CD4-positive, alpha-beta T cell (primary cell): ENCODE measurements around the gene ST6GAL2. TPM values are rescaled to one million over a fixed set of nuclear protein-coding genes. Genes with fewer than 3 reads are reported as not detected.

Experiments used
- ATAC-seq: fragments of 200-7000 bp; cut with Tn5 transposase; one replicate; pipeline ENCODE4 v1.10.0; 2022; ENCODE audit warnings: mild to moderate bottlenecking; ENCODE audit not compliant: poor library complexity
- CTCF ChIA-PET: fragments of 350-600 bp; sonication (Branson Sonifier 250); formaldehyde crosslinking; loops from one replicate; lab custom pipeline; 2021; ENCODE audit warnings: antibody characterized with exemption, inconsistent platforms; lab: Charles Lee
- POLR2A ChIA-PET: fragments of 350-600 bp; sonication (Branson Sonifier 250); formaldehyde crosslinking; loops from one replicate; lab custom pipeline; 2021; ENCODE audit warnings: antibody characterized with exemption, inconsistent platforms; lab: Charles Lee
- DNase-seq, 14 experiments: peaks; one replicate each; pipeline ENCODE4 v3.0.0-alpha.2; 2013 to 2020; ENCODE audit warnings: mixed read lengths in 2 of 14
- H3K27ac ChIP-seq, 2 donors: one replicate each; pipeline versions ENCODE4 v1.5.1 to v1.7.0; 2013; ENCODE audit warnings: low read length in 2 of 2, low read depth in 1 of 2, mild to moderate bottlenecking in 1 of 2
- H3K27me3 ChIP-seq, 2 experiments: 1 replicate in 1 of 2; 2 replicates in 1 of 2; pipeline versions ENCODE4 v1.6.1 to v1.7.0; 2013; ENCODE audit warnings: low read length in 2 of 2, control low read depth in 1 of 2, mild to moderate bottlenecking in 1 of 2, moderate library complexity in 1 of 2; ENCODE audit not compliant: insufficient read depth in 2 of 2, control insufficient read depth in 1 of 2
- H3K36me3 ChIP-seq: one replicate; pipeline ENCODE4 v1.6.1; 2013; ENCODE audit warnings: low read length, control low read depth; ENCODE audit not compliant: insufficient read depth
- H3K4me1 ChIP-seq: one replicate; pipeline ENCODE4 v1.6.1; 2013; ENCODE audit warnings: low read length, control low read depth; ENCODE audit not compliant: insufficient read depth
- H3K4me3 ChIP-seq: one replicate; pipeline ENCODE4 v1.5.1; 2013; ENCODE audit warnings: mild to moderate bottlenecking, low read length, moderate library complexity
- H3K9me3 ChIP-seq, 2 experiments: 1 replicate in 1 of 2; 2 replicates in 1 of 2; pipeline versions ENCODE4 v1.6.1 to v1.7.0; 2013; ENCODE audit warnings: low read length in 2 of 2, mild to moderate bottlenecking in 2 of 2, control low read depth in 1 of 2, moderate library complexity in 1 of 2; ENCODE audit not compliant: control insufficient read depth in 1 of 2, insufficient read depth in 1 of 2
- H3K27ac Mint-ChIP-seq: one replicate; pipeline ENCODE4 v1.8.0; 2020; ENCODE audit warnings: mixed read lengths
- H3K27me3 Mint-ChIP-seq: one replicate; pipeline ENCODE4 v1.8.0; 2021; ENCODE audit warnings: mixed read lengths
- H3K36me3 Mint-ChIP-seq: one replicate; pipeline ENCODE4 v1.8.0; 2021; ENCODE audit warnings: low read depth, mixed read lengths
- H3K4me1 Mint-ChIP-seq: one replicate; pipeline ENCODE4 v1.8.0; 2021; ENCODE audit warnings: low read depth, mixed read lengths
- H3K4me3 Mint-ChIP-seq: one replicate; pipeline ENCODE4 v1.8.0; 2020; ENCODE audit warnings: mild to moderate bottlenecking, mixed read lengths
- H3K9me3 Mint-ChIP-seq: one replicate; pipeline ENCODE4 v1.8.0; 2020; ENCODE audit warnings: mixed read lengths
- CTCF ChIP-seq: fragments of 200-600 bp; IDR thresholded peaks from one replicate; pipeline ENCODE4 v1.8.0; 2022; ENCODE audit warnings: antibody characterized with exemption, mild to moderate bottlenecking
- intact Hi-C, 2 experiments: fragments of 100-400 bp; cut with DNase I in 1 of 2; cut with micrococcal nuclease in 1 of 2; formaldehyde crosslinking; loops; one replicate each; pipeline versions ENCODE4 v1.15.1 to v1.9.0; 2023 to 2025; cut with DNase I, micrococcal nuclease
- total RNA-seq, 174 experiments: library from RNA in 2 of 174; stranded (reverse) in 2 of 174; gene quantifications; one replicate each; pipeline ENCODE4 v1.2.3 and lab custom pipeline; 2021 to 2026

ST6GAL2 gene
- total RNA-seq, 2 experiments from 2014 or later, result not detected

- no peak for ATAC-seq
Measured at GRCh38 chr2:106890606-106891005, 4.6 kb upstream of the ST6GAL2 start.

GRCh38 chr2:106886916-106887758, 1.2 kb upstream of the ST6GAL2 start:
- CTCF ChIA-PET, result no interaction called here
- Histone ChIP-seq H3K4me3 (no peak overlapping the region), H3K27me3 (peaks cover 18 to 25% of the 10 kb centered on the region in 2 experiments), H3K27ac (no peak overlapping the region), H3K4me1 (no peaks in the 10 kb centered on the region), H3K36me3 (no peaks in the 10 kb centered on the region), H3K9me3 (peaks cover 0 to 11% of the 10 kb centered on the region in 2 experiments)
- no peaks in the 10 kb centered on the region for H3K4me1 Mint-ChIP-seq
- intact Hi-C loops, result no loop called here
- no peaks in the 10 kb centered on the region for H3K36me3 Mint-ChIP-seq
- no peak overlapping the region for H3K27ac Mint-ChIP-seq
- ATAC-seq, result no peak
- H3K9me3 Mint-ChIP-seq, result no peaks in the 10 kb centered on the region
- DNase-seq, result no peak
- H3K27me3 Mint-ChIP-seq, result peaks cover 49% of the 10 kb centered on the region
- POLR2A ChIA-PET, result no interaction called here
- TF ChIP-seq CTCF, result no peak
- H3K4me3 Mint-ChIP-seq, result no peak overlapping the region

More at GRCh38 chr2:106890606-106891005, 4.6 kb upstream of the ST6GAL2 start:
- Mint-ChIP-seq H3K4me3 (no peak overlapping the region), H3K36me3 (no peaks in the 10 kb centered on the region), H3K27me3 (peaks cover 25% of the 10 kb centered on the region), H3K4me1 (no peaks in the 10 kb centered on the region), H3K27ac (no peak overlapping the region), H3K9me3 (no peaks in the 10 kb centered on the region)
- H3K27me3 ChIP-seq, result peaks cover 10 to 14% of the 10 kb centered on the region in 2 experiments
- DNase-seq, result no peak
- H3K27ac ChIP-seq, result no peak overlapping the region
- intact Hi-C loops, result no loop called here
- ChIA-PET POLR2A (no interaction called here), CTCF (no interaction called here)
- TF ChIP-seq CTCF, result no peak
- peaks cover 0 to 16% of the 10 kb centered on the region in 2 experiments for H3K9me3 ChIP-seq
- no peaks in the 10 kb centered on the region for H3K4me1 ChIP-seq
- H3K4me3 ChIP-seq, result no peak overlapping the region
- no peaks in the 10 kb centered on the region for H3K36me3 ChIP-seq

GRCh38 chr2:106885329-106885728, 638 bp downstream of the ST6GAL2 start:
- no peak overlapping the region for H3K4me3 Mint-ChIP-seq
- no peaks in the 10 kb centered on the region for H3K9me3 Mint-ChIP-seq
- no peak for ATAC-seq
- H3K4me1 ChIP-seq, result no peaks in the 10 kb centered on the region
- H3K4me3 ChIP-seq, result no peak overlapping the region
- no peak overlapping the region for H3K27ac ChIP-seq
- H3K36me3 Mint-ChIP-seq, result no peaks in the 10 kb centered on the region
- H3K27me3 Mint-ChIP-seq, result peaks cover 43% of the 10 kb centered on the region
- peaks cover 18 to 25% of the 10 kb centered on the region in 2 experiments for H3K27me3 ChIP-seq
- no peak for DNase-seq
- H3K9me3 ChIP-seq, result peaks cover 0 to 11% of the 10 kb centered on the region in 2 experiments
- POLR2A ChIA-PET, result no interaction called here
- H3K27ac Mint-ChIP-seq, result no peak overlapping the region
- H3K36me3 ChIP-seq, result no peaks in the 10 kb centered on the region
- CTCF ChIA-PET, result no interaction called here
- intact Hi-C loops, result no loop called here
- H3K4me1 Mint-ChIP-seq, result no peaks in the 10 kb centered on the region
- TF ChIP-seq CTCF, result no peak
